Measurements from ENCODE around the gene CDK6. TPM values are rescaled to one million over a fixed set of nuclear protein-coding genes. Genes with fewer than 3 reads are reported as not detected.
A peak's percentile ranks its signal among the peaks of the same experiment; 100 is the strongest.

Gene CDK6
- total and polyA plus RNA-seq, 10 of the 15 experiments (the other 5 are each of a cell fraction or from before 2014, with no cell fraction given), result 8.0 to 118 (median 45.8) TPM

DNA sequence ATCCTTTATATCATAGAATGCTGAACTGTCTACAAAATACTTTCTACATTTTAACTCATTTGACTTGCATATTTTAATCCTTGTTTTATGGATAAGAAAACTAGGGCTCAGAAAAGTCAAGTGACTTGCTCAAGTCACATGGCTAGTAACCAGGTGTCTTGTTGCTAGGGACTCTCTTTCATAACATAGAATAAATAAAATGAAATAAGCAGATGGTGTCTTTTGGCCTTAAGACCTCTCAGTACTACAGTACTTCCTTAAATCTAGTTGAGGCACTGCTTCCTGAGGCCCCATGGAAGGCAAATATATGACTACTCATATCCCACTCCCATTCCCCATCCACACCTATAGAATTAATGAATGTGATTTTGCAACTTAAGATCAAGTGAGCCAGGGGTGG is 87.9 kb downstream of the CDK6 start:
- in situ Hi-C loops (cut with MboI) (no loop called here), intact Hi-C loops (cut with micrococcal nuclease; ENCODE audit: unreplicated experiment) (no loop called here)
- DNase-seq (ENCODE audit: low read depth, low spot score), result no peak
- Histone ChIP-seq H3K4me2 (ENCODE audit: control insufficient read depth, insufficient read depth) (no peak overlapping the region), H3K27me3 (replicated peaks in 1 of 2; ENCODE audit: control insufficient read depth in 2 of 2, insufficient read depth in 2 of 2, low read length in 1 of 2) (no peaks in the 10 kb centered on the region), H3K4me1 (ENCODE audit: control insufficient read depth, insufficient read depth, low read length) (no peaks in the 10 kb centered on the region), H3K4me3 (no peak overlapping the region), H3K9me3 (replicated peaks; ENCODE audit: control insufficient read depth, insufficient read depth, low read length) (peaks cover 8% of the 10 kb centered on the region), H3K9ac (ENCODE audit: control insufficient read depth, insufficient read depth, low read length) (no peak overlapping the region), H4K20me1 (ENCODE audit: control insufficient read depth, insufficient read depth) (no peaks in the 10 kb centered on the region), H2AFZ (ENCODE audit: control insufficient read depth, low read depth, low read length) (no peak overlapping the region), H3K36me3 (ENCODE audit: control insufficient read depth in 2 of 2, insufficient read depth in 2 of 2, low read length in 1 of 2) (peaks cover 0 to 1% of the 10 kb centered on the region in 2 experiments; a peak in 2 of 4 replicates), H3K79me2 (ENCODE audit: control insufficient read depth, insufficient read depth, low read length) (peaks cover 11% of the 10 kb centered on the region), H3K27ac (ENCODE audit: control insufficient read depth, insufficient read depth) (no peak overlapping the region)
- TF ChIP-seq MTA3 (IDR thresholded peaks at IDR 0.05; ENCODE audit: borderline replicate concordance, low read length) (no peak), RAD51 (IDR thresholded peaks at IDR 0.05) (peak; percentile 23; the same call in 1 of the 2 replicates)
- POLR2A ChIA-PET, result no interaction called here
- SMC1A ChIA-PET (ENCODE audit: uncharacterized antibody, unreplicated experiment), result no interaction called here
- no peak for FAIRE-seq
- RAD21 ChIA-PET (ENCODE audit: unreplicated experiment), result no interaction called here
- peak; percentile 31; the same call in 2 of the 3 replicates for ATAC-seq
- BruUV-seq (replicated peaks), result no TSS peak
- CTCF ChIA-PET, result no interaction called here

DNA sequence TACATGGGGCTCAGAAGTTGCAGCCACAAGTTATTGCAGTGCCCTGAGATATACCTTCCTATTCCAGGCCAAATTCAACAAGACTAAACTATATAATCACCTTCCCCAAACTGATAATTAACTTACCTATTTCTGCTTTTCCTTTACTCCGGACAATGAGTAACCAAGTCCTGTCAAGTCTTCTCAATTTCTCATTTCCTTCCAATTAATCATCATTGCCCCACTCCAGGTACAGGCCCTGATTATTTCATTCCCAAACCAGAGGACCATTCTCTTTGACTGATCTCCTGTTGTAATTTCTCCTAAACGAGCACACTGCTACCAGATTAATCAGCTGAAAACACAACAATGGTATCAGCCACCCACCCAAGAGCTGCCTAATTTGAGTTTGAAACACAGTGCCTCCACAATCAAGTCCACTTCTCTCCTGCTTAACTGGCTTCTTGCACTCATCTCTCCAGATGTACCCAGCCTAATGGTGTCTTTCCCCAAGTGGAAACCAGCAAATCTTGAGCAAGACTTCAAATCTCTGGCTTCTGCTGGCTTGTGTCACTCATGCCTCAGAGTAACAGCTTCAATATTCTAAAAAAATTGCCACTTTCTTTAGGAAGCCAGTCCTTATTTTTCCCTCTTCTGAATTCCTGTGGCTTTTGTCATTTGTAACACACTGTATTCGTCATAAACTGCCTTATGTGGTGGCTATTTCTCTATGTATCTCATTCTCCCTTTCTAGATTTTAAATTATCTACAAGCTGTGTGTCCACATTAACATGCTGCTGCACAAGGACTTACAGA is 89.1 kb downstream of the CDK6 start:
- CTCF ChIA-PET, result interaction anchor here (1.1 kb wide), 1 partner anchor 20 kb away, joined by 3 read pairs; no protein-coding TSS in a partner anchor
- POLR2A ChIA-PET, result no interaction called here
- TF ChIP-seq, protein P1, sequence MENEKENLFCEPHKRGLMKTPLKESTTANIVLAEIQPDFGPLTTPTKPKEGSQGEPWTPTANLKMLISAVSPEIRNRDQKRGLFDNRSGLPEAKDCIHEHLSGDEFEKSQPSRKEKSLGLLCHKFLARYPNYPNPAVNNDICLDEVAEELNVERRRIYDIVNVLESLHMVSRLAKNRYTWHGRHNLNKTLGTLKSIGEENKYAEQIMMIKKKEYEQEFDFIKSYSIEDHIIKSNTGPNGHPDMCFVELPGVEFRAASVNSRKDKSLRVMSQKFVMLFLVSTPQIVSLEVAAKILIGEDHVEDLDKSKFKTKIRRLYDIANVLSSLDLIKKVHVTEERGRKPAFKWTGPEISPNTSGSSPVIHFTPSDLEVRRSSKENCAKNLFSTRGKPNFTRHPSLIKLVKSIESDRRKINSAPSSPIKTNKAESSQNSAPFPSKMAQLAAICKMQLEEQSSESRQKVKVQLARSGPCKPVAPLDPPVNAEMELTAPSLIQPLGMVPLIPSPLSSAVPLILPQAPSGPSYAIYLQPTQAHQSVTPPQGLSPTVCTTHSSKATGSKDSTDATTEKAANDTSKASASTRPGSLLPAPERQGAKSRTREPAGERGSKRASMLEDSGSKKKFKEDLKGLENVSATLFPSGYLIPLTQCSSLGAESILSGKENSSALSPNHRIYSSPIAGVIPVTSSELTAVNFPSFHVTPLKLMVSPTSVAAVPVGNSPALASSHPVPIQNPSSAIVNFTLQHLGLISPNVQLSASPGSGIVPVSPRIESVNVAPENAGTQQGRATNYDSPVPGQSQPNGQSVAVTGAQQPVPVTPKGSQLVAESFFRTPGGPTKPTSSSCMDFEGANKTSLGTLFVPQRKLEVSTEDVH (IDR thresholded peaks at IDR 0.05; ENCODE audit: low read depth, partially characterized antibody), result no peak
- no peak for TF ChIP-seq FOS (IDR thresholded peaks at IDR 0.05; ENCODE audit: borderline replicate concordance, extremely low read depth, insufficient read length)
- TF ChIP-seq, protein P2, sequence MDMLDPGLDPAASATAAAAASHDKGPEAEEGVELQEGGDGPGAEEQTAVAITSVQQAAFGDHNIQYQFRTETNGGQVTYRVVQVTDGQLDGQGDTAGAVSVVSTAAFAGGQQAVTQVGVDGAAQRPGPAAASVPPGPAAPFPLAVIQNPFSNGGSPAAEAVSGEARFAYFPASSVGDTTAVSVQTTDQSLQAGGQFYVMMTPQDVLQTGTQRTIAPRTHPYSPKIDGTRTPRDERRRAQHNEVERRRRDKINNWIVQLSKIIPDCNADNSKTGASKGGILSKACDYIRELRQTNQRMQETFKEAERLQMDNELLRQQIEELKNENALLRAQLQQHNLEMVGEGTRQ (IDR thresholded peaks at IDR 0.05; ENCODE audit: borderline replicate concordance, low read depth, low read length), result no peak
- TF ChIP-seq JUND (IDR thresholded peaks at IDR 0.05; ENCODE audit: low read depth, low read length), result no peak
- TF ChIP-seq, protein P3, sequence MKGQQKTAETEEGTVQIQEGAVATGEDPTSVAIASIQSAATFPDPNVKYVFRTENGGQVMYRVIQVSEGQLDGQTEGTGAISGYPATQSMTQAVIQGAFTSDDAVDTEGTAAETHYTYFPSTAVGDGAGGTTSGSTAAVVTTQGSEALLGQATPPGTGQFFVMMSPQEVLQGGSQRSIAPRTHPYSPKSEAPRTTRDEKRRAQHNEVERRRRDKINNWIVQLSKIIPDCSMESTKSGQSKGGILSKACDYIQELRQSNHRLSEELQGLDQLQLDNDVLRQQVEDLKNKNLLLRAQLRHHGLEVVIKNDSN (IDR thresholded peaks at IDR 0.05; ENCODE audit: borderline replicate concordance, extremely low read length, insufficient read depth, low read depth, low read length), result no peak
- no peak for TF ChIP-seq HDAC6 (IDR thresholded peaks at IDR 0.05; ENCODE audit: unreplicated experiment)
- no peak for TF ChIP-seq BRCA1 (IDR thresholded peaks at IDR 0.05; ENCODE audit: low read depth, low read length)
- TF ChIP-seq RAD51 (IDR thresholded peaks at IDR 0.05), result no peak

More for the DNA sequence above, 89.1 kb downstream of the CDK6 start:
- FAIRE-seq, result no peak
- RAD21 ChIA-PET (ENCODE audit: unreplicated experiment), result interaction anchor here (1.2 kb wide), 1 partner anchor 22 kb away, joined by 4 read pairs; no protein-coding TSS in a partner anchor
- Histone ChIP-seq H3K4me2 (ENCODE audit: control insufficient read depth, insufficient read depth) (no peak overlapping the region), H3K4me1 (ENCODE audit: control insufficient read depth, insufficient read depth, low read length) (no peaks in the 10 kb centered on the region), H3K79me2 (ENCODE audit: control insufficient read depth, insufficient read depth, low read length) (peaks cover 16% of the 10 kb centered on the region), H3K27me3 (replicated peaks in 1 of 2; ENCODE audit: control insufficient read depth in 2 of 2, insufficient read depth in 2 of 2, low read length in 1 of 2) (no peaks in the 10 kb centered on the region), H3K4me3 (no peak overlapping the region), H2AFZ (ENCODE audit: control insufficient read depth, low read depth, low read length) (no peak overlapping the region), H3K27ac (ENCODE audit: control insufficient read depth, insufficient read depth) (no peak overlapping the region), H3K9ac (ENCODE audit: control insufficient read depth, insufficient read depth, low read length) (no peak overlapping the region), H4K20me1 (ENCODE audit: control insufficient read depth, insufficient read depth) (no peaks in the 10 kb centered on the region), H3K9me3 (replicated peaks; ENCODE audit: control insufficient read depth, insufficient read depth, low read length) (peaks cover 8% of the 10 kb centered on the region), H3K36me3 (ENCODE audit: control insufficient read depth in 2 of 2, insufficient read depth in 2 of 2, low read length in 1 of 2) (peaks cover 0 to 1% of the 10 kb centered on the region in 2 experiments; a peak in 2 of 4 replicates)
- ATAC-seq, result peak; percentile 29; the same call in 2 of the 3 replicates
- 95% methylated on average over 3 of the region's 3 CpGs for WGBS (ENCODE audit: insufficient coverage, insufficient replicate concordance, low lambda C conversion rate, missing lambda C conversion rate)
- in situ Hi-C loops (cut with MboI), result no loop called here
- BruUV-seq (replicated peaks), result no TSS peak
- SMC1A ChIA-PET (ENCODE audit: uncharacterized antibody, unreplicated experiment), result interaction anchor here (0.8 kb wide), 1 partner anchor 14 kb away, joined by 3 read pairs; no protein-coding TSS in a partner anchor
- no peak for DNase-seq (ENCODE audit: low read depth, low spot score)
- intact Hi-C loops (cut with micrococcal nuclease; ENCODE audit: unreplicated experiment), result no loop called here

Data from GM12878 (cell line).